ENCODE data around the gene NOD1.
"Not testable (repeated sequence)": the region's sequence is repeated elsewhere in the genome, so short reads cannot be mapped to it uniquely, and the experiment has no call there.

The NOD1 gene, protein sequence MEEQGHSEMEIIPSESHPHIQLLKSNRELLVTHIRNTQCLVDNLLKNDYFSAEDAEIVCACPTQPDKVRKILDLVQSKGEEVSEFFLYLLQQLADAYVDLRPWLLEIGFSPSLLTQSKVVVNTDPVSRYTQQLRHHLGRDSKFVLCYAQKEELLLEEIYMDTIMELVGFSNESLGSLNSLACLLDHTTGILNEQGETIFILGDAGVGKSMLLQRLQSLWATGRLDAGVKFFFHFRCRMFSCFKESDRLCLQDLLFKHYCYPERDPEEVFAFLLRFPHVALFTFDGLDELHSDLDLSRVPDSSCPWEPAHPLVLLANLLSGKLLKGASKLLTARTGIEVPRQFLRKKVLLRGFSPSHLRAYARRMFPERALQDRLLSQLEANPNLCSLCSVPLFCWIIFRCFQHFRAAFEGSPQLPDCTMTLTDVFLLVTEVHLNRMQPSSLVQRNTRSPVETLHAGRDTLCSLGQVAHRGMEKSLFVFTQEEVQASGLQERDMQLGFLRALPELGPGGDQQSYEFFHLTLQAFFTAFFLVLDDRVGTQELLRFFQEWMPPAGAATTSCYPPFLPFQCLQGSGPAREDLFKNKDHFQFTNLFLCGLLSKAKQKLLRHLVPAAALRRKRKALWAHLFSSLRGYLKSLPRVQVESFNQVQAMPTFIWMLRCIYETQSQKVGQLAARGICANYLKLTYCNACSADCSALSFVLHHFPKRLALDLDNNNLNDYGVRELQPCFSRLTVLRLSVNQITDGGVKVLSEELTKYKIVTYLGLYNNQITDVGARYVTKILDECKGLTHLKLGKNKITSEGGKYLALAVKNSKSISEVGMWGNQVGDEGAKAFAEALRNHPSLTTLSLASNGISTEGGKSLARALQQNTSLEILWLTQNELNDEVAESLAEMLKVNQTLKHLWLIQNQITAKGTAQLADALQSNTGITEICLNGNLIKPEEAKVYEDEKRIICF

GRCh38 chr7:30478349-30479201, at the start of gene NOD1:
Gene NOD1, minus strand, starts transcription at chr7:30478784. Its CDS starts 21,863 bp downstream, at chr7:30456921.
- peak within 1 kb of the TSS; percentile 84 for H2AFZ ChIP-seq
- TF ChIP-seq, protein P1, sequence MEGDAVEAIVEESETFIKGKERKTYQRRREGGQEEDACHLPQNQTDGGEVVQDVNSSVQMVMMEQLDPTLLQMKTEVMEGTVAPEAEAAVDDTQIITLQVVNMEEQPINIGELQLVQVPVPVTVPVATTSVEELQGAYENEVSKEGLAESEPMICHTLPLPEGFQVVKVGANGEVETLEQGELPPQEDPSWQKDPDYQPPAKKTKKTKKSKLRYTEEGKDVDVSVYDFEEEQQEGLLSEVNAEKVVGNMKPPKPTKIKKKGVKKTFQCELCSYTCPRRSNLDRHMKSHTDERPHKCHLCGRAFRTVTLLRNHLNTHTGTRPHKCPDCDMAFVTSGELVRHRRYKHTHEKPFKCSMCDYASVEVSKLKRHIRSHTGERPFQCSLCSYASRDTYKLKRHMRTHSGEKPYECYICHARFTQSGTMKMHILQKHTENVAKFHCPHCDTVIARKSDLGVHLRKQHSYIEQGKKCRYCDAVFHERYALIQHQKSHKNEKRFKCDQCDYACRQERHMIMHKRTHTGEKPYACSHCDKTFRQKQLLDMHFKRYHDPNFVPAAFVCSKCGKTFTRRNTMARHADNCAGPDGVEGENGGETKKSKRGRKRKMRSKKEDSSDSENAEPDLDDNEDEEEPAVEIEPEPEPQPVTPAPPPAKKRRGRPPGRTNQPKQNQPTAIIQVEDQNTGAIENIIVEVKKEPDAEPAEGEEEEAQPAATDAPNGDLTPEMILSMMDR (IDR thresholded peaks at IDR 0.05) = peak; percentile 17
- H3K4me3 ChIP-seq (ENCODE audit: low read depth, low read length) = peak within 1 kb of the TSS; percentile 75
- H3K27me3 ChIP-seq (ENCODE audit: control insufficient read depth, insufficient read depth, low read length) = no peaks in the 10 kb centered on the region
- H3K4me1 ChIP-seq = no peaks in the 10 kb centered on the region
- H3K4me2 ChIP-seq (ENCODE audit: low read length) = peak within 1 kb of the TSS; percentile 98
- peak within 1 kb of the TSS; percentile 54 for H3K9ac ChIP-seq
- H3K27ac ChIP-seq = peak within 1 kb of the TSS; percentile 88
- H3K36me3 ChIP-seq (ENCODE audit: control insufficient read depth, insufficient read depth, low read length) = no peaks in the 10 kb centered on the region
- H3K79me2 ChIP-seq = peaks cover 4% of the 10 kb centered on the region
- H3K9me3 ChIP-seq (ENCODE audit: control insufficient read depth, low read length) = no peaks in the 10 kb centered on the region

DNA sequence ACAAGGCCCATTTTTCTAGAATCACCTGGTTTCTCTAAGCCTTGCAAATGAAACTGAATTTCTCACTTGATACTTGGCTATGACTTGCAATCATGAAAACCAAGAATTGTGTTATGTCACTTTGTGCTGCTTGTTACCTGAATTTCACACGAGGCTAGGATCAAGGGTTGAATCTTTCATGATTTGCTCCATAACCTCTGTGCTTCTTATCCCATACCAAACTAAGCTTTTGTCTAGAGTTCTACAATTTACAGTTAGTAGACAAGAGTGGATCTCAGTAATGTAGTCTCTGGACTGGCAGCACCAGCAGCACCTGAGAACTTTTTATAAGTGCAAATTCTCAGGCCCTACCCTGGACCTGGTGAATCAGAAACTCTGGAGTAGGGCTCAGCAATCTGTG, 48.7 kb upstream of the NOD1 start:
- H3K4me2 ChIP-seq (ENCODE audit: low read length); H3K4me1 ChIP-seq; H3K9ac ChIP-seq; H3K27me3 ChIP-seq (ENCODE audit: control insufficient read depth, insufficient read depth, low read length); H3K9me3 ChIP-seq (ENCODE audit: control insufficient read depth, low read length); H3K79me2 ChIP-seq; H3K36me3 ChIP-seq (ENCODE audit: control insufficient read depth, insufficient read depth, low read length); H2AFZ ChIP-seq; H3K27ac ChIP-seq; H3K4me3 ChIP-seq (ENCODE audit: low read depth, low read length): not testable (repeated sequence)

DNA sequence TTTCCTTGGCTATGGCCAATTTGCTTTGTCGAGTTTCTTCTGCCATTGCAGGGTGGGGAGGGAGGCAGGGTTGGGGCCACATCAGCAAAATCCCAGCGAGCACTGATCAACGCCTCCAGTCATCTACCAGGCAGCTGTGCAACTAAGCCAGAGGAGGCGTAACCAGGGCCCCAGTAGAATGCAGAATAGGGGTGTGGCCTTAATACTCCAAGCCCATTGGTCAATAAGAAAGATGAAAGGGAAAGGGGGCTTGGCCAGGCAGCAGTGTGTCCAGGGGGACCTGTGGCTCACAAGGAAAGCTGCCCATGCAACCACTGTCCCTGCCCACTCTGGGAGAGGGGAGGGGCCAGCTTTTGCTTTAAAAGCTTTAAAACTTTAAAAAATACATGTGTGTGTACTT, 47.6 kb upstream of the NOD1 start:
- H3K27me3 ChIP-seq (ENCODE audit: control insufficient read depth, insufficient read depth, low read length) = no peaks in the 10 kb centered on the region
- H2AFZ ChIP-seq = no peak overlapping the region
- H3K79me2 ChIP-seq = no peaks in the 10 kb centered on the region
- TF ChIP-seq, protein P1 (IDR thresholded peaks at IDR 0.05) = no peak
- H3K9ac ChIP-seq = no peak overlapping the region
- H3K4me3 ChIP-seq (ENCODE audit: low read depth, low read length) = no peak overlapping the region
- H3K9me3 ChIP-seq (ENCODE audit: control insufficient read depth, low read length) = no peaks in the 10 kb centered on the region
- H3K4me2 ChIP-seq (ENCODE audit: low read length) = no peak overlapping the region
- H3K4me1 ChIP-seq = no peaks in the 10 kb centered on the region
- no peaks in the 10 kb centered on the region for H3K36me3 ChIP-seq (ENCODE audit: control insufficient read depth, insufficient read depth, low read length)
- H3K27ac ChIP-seq = no peak overlapping the region

GRCh38 chr7:30525429-30525828, 46.8 kb upstream of the NOD1 start:
- Histone ChIP-seq H3K4me1 (no peaks in the 10 kb centered on the region), H2AFZ (no peak overlapping the region), H3K9ac (no peak overlapping the region), H3K4me2 (ENCODE audit: low read length) (no peak overlapping the region), H3K36me3 (ENCODE audit: control insufficient read depth, insufficient read depth, low read length) (no peaks in the 10 kb centered on the region), H3K9me3 (ENCODE audit: control insufficient read depth, low read length) (no peaks in the 10 kb centered on the region), H3K27ac (no peak overlapping the region), H3K4me3 (ENCODE audit: low read depth, low read length) (no peak overlapping the region), H3K79me2 (no peaks in the 10 kb centered on the region), H3K27me3 (ENCODE audit: control insufficient read depth, insufficient read depth, low read length) (no peaks in the 10 kb centered on the region)
- TF ChIP-seq, protein P1 (IDR thresholded peaks at IDR 0.05) = no peak

All from parathyroid adenoma (tissue), 2 donors.